ENCODE data around the gene SLC43A1. TPM values are rescaled to one million over a fixed set of nuclear protein-coding genes. Genes with fewer than 3 reads are reported as not detected.

The SLC43A1 gene
- total RNA-seq, 1 donor from 2014 or later, result 12.4 TPM

GRCh38 chr11:57545883-57546282 lies 30.4 kb upstream of the SLC43A1 start:
- DNase-seq (no peak), ATAC-seq (no peak)
- no peaks in the 10 kb centered on the region for H3K9me3 ChIP-seq
- no peaks in the 10 kb centered on the region for H3K27me3 ChIP-seq
- intact Hi-C loops (cut with DNase I), result no loop called here
- H3K36me3 ChIP-seq, result peaks cover 24% of the 10 kb centered on the region
- H3K27ac ChIP-seq, result no peak overlapping the region
- H3K4me3 ChIP-seq, result no peak overlapping the region
- TF ChIP-seq CTCF (IDR thresholded peaks at IDR 0.05), result no peak
- H3K4me1 ChIP-seq, result no peaks in the 10 kb centered on the region

DNA sequence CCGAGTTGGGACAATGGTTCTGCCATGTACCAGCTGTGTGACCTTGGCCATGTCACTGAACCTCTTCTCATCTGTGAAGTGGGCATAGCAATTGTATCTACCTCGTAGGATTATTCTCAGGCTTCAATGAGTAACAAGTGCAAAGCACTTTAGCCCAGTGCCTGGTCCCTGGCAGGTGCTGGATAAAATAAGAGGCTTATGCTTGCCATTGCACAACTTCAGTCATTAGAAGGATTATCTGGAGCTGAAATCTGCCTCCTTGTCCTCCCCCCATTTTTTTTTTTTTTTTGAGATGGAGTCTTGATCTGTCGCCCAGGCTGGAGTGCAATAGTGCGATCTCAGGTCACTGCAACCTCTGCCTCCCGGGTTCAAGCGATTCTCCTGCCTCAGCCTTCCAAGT lies 29.1 kb upstream of the SLC43A1 start:
- DNase-seq, result no peak
- Histone ChIP-seq H3K27ac (no peak overlapping the region), H3K4me1 (no peaks in the 10 kb centered on the region), H3K9me3 (no peaks in the 10 kb centered on the region), H3K27me3 (no peaks in the 10 kb centered on the region), H3K36me3 (peaks cover 11% of the 10 kb centered on the region), H3K4me3 (no peak overlapping the region)
- ATAC-seq, result no peak
- no peak for TF ChIP-seq CTCF (IDR thresholded peaks at IDR 0.05)
- intact Hi-C loops (cut with DNase I), result no loop called here

GRCh38 chr11:57543593-57543992 lies 28.1 kb upstream of the SLC43A1 start:
- peak; percentile 12 for ATAC-seq
- DNase-seq, result no peak
- TF ChIP-seq CTCF (IDR thresholded peaks at IDR 0.05), result no peak
- H3K27ac ChIP-seq, result no peak overlapping the region
- peaks cover 8% of the 10 kb centered on the region for H3K36me3 ChIP-seq
- H3K27me3 ChIP-seq, result no peaks in the 10 kb centered on the region
- no peak overlapping the region for H3K4me3 ChIP-seq
- no peaks in the 10 kb centered on the region for H3K4me1 ChIP-seq
- no peaks in the 10 kb centered on the region for H3K9me3 ChIP-seq
- intact Hi-C loops (cut with DNase I), result no loop called here

- no peak for TF ChIP-seq CTCF (IDR thresholded peaks at IDR 0.05)
- H3K4me3 ChIP-seq, result no peak overlapping the region
- no peak for DNase-seq
- H3K4me1 ChIP-seq, result no peaks in the 10 kb centered on the region
- peaks cover 8% of the 10 kb centered on the region for H3K36me3 ChIP-seq
- no peak overlapping the region for H3K27ac ChIP-seq
- intact Hi-C loops (cut with DNase I), result no loop called here
- no peaks in the 10 kb centered on the region for H3K27me3 ChIP-seq
- no peaks in the 10 kb centered on the region for H3K9me3 ChIP-seq
- ATAC-seq, result no peak
These were observed 27.1 kb upstream of the SLC43A1 start for GRCh38 chr11:57542582-57542981.

- TF ChIP-seq CTCF (IDR thresholded peaks at IDR 0.05), result no peak
These were observed 25.7 kb upstream of the SLC43A1 start for GRCh38 chr11:57541169-57541568.

DNA sequence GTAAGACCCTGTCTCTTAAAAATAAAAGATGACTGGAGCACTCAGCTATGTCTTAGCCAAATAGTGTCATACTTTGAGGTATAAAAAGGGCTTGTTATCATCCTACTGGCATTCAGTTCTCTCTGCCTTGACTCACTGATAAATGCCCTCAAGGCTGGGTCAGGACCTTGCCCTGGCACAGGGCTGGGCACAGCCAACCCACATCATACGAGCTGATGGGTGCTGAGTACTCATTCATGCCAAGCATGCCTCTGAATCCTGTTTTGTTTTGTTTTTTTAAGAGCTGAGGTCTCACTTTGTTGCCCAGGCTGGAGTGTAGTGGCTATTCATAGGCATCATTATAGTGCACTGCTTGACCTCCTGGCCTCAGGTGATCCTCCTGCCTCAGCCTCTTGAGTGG lies 23.8 kb upstream of the SLC43A1 start:
- no peak for TF ChIP-seq CTCF (IDR thresholded peaks at IDR 0.05)
- DNase-seq (no peak), ATAC-seq (no peak)
- H3K36me3 ChIP-seq, result no peaks in the 10 kb centered on the region
- H3K4me1 ChIP-seq, result no peaks in the 10 kb centered on the region
- no peak overlapping the region for H3K4me3 ChIP-seq
- no peaks in the 10 kb centered on the region for H3K9me3 ChIP-seq
- no peak overlapping the region for H3K27ac ChIP-seq
- no peaks in the 10 kb centered on the region for H3K27me3 ChIP-seq
- intact Hi-C loops (cut with DNase I), result no loop called here

More at GRCh38 chr11:57541169-57541568, 25.7 kb upstream of the SLC43A1 start:
- intact Hi-C loops (cut with DNase I), result no loop called here
- Histone ChIP-seq H3K9me3 (no peaks in the 10 kb centered on the region), H3K36me3 (no peaks in the 10 kb centered on the region), H3K4me3 (no peak overlapping the region), H3K27me3 (no peaks in the 10 kb centered on the region), H3K4me1 (no peaks in the 10 kb centered on the region), H3K27ac (no peak overlapping the region)
- DNase-seq, result no peak
- no peak for ATAC-seq

All from upper lobe of right lung (tissue), 1 donor.